ENCODE results near the gene MTARC1. TPM values are rescaled to one million over a fixed set of nuclear protein-coding genes. Genes with fewer than 3 reads are reported as not detected.

The MTARC1 gene
- total RNA-seq, 2 experiments from 2014 or later = not detected

DNA sequence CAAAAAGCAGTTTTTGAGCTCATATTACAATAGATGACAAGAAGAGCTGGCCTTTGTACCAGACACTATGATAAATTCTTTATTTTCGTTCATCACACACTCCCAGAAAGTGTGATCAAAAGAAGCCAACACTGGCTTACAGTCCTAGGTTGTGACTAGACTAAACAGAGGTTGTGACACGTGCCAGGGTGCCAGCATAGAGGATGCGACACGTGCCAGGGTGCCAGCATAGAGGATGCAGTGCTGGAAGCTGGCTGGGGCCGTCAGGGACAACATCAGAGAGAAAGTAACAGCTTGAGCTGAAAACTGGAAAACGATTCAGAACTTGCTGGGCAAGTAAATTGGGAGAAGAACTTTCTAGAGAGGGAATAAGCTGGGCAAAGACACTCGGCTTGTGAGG lies 2.2 kb downstream of the MTARC1 start:
- H3K4me2 ChIP-seq (ENCODE audit: low read length) = no peak overlapping the region
- ChIA-PET CTCF (ENCODE audit: unreplicated experiment) (no interaction called here), POLR2A (no interaction called here)
- no peaks in the 10 kb centered on the region for H3K9me2 ChIP-seq (ENCODE audit: insufficient read depth, low read length)
- intact Hi-C loops (cut with micrococcal nuclease; ENCODE audit: unreplicated experiment) = no loop called here
- H2AFZ ChIP-seq (ENCODE audit: low read length) = no peak overlapping the region
- H4K20me1 ChIP-seq (ENCODE audit: insufficient read depth, low read length) = no peaks in the 10 kb centered on the region
- TF ChIP-seq EZH2phosphoT487 (IDR thresholded peaks at IDR 0.05; ENCODE audit: borderline replicate concordance, low read depth, low read length) = no peak
- TF ChIP-seq, protein P1, sequence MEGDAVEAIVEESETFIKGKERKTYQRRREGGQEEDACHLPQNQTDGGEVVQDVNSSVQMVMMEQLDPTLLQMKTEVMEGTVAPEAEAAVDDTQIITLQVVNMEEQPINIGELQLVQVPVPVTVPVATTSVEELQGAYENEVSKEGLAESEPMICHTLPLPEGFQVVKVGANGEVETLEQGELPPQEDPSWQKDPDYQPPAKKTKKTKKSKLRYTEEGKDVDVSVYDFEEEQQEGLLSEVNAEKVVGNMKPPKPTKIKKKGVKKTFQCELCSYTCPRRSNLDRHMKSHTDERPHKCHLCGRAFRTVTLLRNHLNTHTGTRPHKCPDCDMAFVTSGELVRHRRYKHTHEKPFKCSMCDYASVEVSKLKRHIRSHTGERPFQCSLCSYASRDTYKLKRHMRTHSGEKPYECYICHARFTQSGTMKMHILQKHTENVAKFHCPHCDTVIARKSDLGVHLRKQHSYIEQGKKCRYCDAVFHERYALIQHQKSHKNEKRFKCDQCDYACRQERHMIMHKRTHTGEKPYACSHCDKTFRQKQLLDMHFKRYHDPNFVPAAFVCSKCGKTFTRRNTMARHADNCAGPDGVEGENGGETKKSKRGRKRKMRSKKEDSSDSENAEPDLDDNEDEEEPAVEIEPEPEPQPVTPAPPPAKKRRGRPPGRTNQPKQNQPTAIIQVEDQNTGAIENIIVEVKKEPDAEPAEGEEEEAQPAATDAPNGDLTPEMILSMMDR (conservative IDR thresholded peaks at IDR 0.05; ENCODE audit: low read length) = no peak
- H3K4me3 ChIP-seq (ENCODE audit: low read depth, low read length, poor library complexity, severe bottlenecking) = no peak overlapping the region
- H3K27ac ChIP-seq (ENCODE audit: low read depth, low read length, poor library complexity, severe bottlenecking) = no peak overlapping the region
- no peaks in the 10 kb centered on the region for H3K9me3 ChIP-seq (ENCODE audit: low read length)
- no peak for DNase-seq (ENCODE audit: low spot score)
- no peaks in the 10 kb centered on the region for H3K79me2 ChIP-seq (ENCODE audit: insufficient read depth, low read depth, low read length)
- no peaks in the 10 kb centered on the region for H3K36me3 ChIP-seq (ENCODE audit: insufficient read depth, low read length)
- BruUV-seq (replicated peaks) = no TSS peak
- no peaks in the 10 kb centered on the region for H3K4me1 ChIP-seq (ENCODE audit: insufficient read depth, low read length, poor library complexity, severe bottlenecking)

GRCh38 chr1:220789532-220790147 lies 2.9 kb downstream of the MTARC1 start:
- H3K4me2 ChIP-seq (ENCODE audit: low read length) = no peak overlapping the region
- CTCF ChIA-PET (ENCODE audit: unreplicated experiment) = no interaction called here

GRCh38 chr1:220791285-220791684 lies 4.6 kb downstream of the MTARC1 start:
- DNase-seq (ENCODE audit: low spot score) = no peak
- no peak overlapping the region for H2AFZ ChIP-seq (ENCODE audit: low read length)
- no peaks in the 10 kb centered on the region for H4K20me1 ChIP-seq (ENCODE audit: insufficient read depth, low read length)
- H3K4me3 ChIP-seq (ENCODE audit: low read depth, low read length, poor library complexity, severe bottlenecking) = no peak overlapping the region
- H3K9me2 ChIP-seq (ENCODE audit: insufficient read depth, low read length) = no peaks in the 10 kb centered on the region
- H3K4me1 ChIP-seq (ENCODE audit: insufficient read depth, low read length, poor library complexity, severe bottlenecking) = no peaks in the 10 kb centered on the region
- CTCF ChIA-PET (ENCODE audit: unreplicated experiment) = no interaction called here
- no peak overlapping the region for H3K27ac ChIP-seq (ENCODE audit: low read depth, low read length, poor library complexity, severe bottlenecking)
- no TSS peak for BruUV-seq (replicated peaks)
- no peak for TF ChIP-seq EZH2phosphoT487 (IDR thresholded peaks at IDR 0.05; ENCODE audit: borderline replicate concordance, low read depth, low read length)
- TF ChIP-seq, protein P1 (conservative IDR thresholded peaks at IDR 0.05; ENCODE audit: low read length) = no peak
- intact Hi-C loops (cut with micrococcal nuclease; ENCODE audit: unreplicated experiment) = no loop called here
- H3K9me3 ChIP-seq (ENCODE audit: low read length) = no peaks in the 10 kb centered on the region
- POLR2A ChIA-PET = no interaction called here
- no peaks in the 10 kb centered on the region for H3K79me2 ChIP-seq (ENCODE audit: insufficient read depth, low read depth, low read length)
- H3K4me2 ChIP-seq (ENCODE audit: low read length) = no peak overlapping the region
- H3K36me3 ChIP-seq (ENCODE audit: insufficient read depth, low read length) = no peaks in the 10 kb centered on the region

More at GRCh38 chr1:220789532-220790147, 2.9 kb downstream of the MTARC1 start:
- no TSS peak for BruUV-seq (replicated peaks)
- no peak for TF ChIP-seq EZH2phosphoT487 (IDR thresholded peaks at IDR 0.05; ENCODE audit: borderline replicate concordance, low read depth, low read length)
- TF ChIP-seq, protein P1 (conservative IDR thresholded peaks at IDR 0.05; ENCODE audit: low read length) = no peak
- no peaks in the 10 kb centered on the region for H3K4me1 ChIP-seq (ENCODE audit: insufficient read depth, low read length, poor library complexity, severe bottlenecking)
- no peaks in the 10 kb centered on the region for H3K9me2 ChIP-seq (ENCODE audit: insufficient read depth, low read length)
- H3K79me2 ChIP-seq (ENCODE audit: insufficient read depth, low read depth, low read length) = no peaks in the 10 kb centered on the region
- H3K36me3 ChIP-seq (ENCODE audit: insufficient read depth, low read length) = no peaks in the 10 kb centered on the region
- intact Hi-C loops (cut with micrococcal nuclease; ENCODE audit: unreplicated experiment) = no loop called here
- no peak overlapping the region for H2AFZ ChIP-seq (ENCODE audit: low read length)
- H3K27ac ChIP-seq (ENCODE audit: low read depth, low read length, poor library complexity, severe bottlenecking) = no peak overlapping the region
- DNase-seq (ENCODE audit: low spot score) = no peak
- H3K9me3 ChIP-seq (ENCODE audit: low read length) = no peaks in the 10 kb centered on the region
- POLR2A ChIA-PET = no interaction called here
- H4K20me1 ChIP-seq (ENCODE audit: insufficient read depth, low read length) = no peaks in the 10 kb centered on the region
- no peak overlapping the region for H3K4me3 ChIP-seq (ENCODE audit: low read depth, low read length, poor library complexity, severe bottlenecking)
